Stomach (tissue), 4 donors: ENCODE data around the gene RIC8A.

Experiments
- CTCF ChIP-seq, 7 experiments: fragments of 450-650 bp in 4 of 7; fragments of 200-600 bp in 3 of 7; sonication (generic) in 3 of 7; IDR thresholded peaks; one replicate each; pipeline ENCODE4 v1.5.1; 2016 to 2019; ENCODE audit warnings: antibody characterized with exemption in 7 of 7, control low read depth in 2 of 7, mild to moderate bottlenecking in 1 of 7
- POLR2A ChIP-seq, 4 donors: fragments of 450-650 bp; IDR thresholded peaks; one replicate each; pipeline ENCODE4 v1.6.1; 2016; ENCODE audit warnings: antibody characterized with exemption in 4 of 4, control low read depth in 2 of 4, mild to moderate bottlenecking in 1 of 4, moderate library complexity in 1 of 4
- POLR2AphosphoS5 ChIP-seq, 3 donors: sonication (generic); formaldehyde crosslinking; IDR thresholded peaks; one replicate each; pipeline ENCODE4 v1.6.1; 2016; ENCODE audit warnings: antibody characterized with exemption in 3 of 3

GRCh38 chr11:230431-230830 is 22.9 kb downstream of the RIC8A start:
- TF ChIP-seq CTCF (IDR thresholded peaks at IDR 0.05) (no peak), POLR2A (IDR thresholded peaks at IDR 0.05) (no peak), POLR2AphosphoS5 (IDR thresholded peaks at IDR 0.05) (no peak)
